ENCODE measurements around the gene TMEM255A.

The TMEM255A gene

GRCh38 chrX:120334151-120334550 lies 22.9 kb upstream of the TMEM255A start:
- Histone ChIP-seq H3K9me3 (ENCODE audit: control insufficient read depth, low read length) (peaks cover 12% of the 10 kb centered on the region), H3K27me3 (replicated peaks; ENCODE audit: control insufficient read depth, insufficient read depth, low read length, poor library complexity, severe bottlenecking) (no peaks in the 10 kb centered on the region), H3K4me3 (ENCODE audit: insufficient read depth, low read depth, low read length, poor library complexity, severe bottlenecking) (no peak overlapping the region), H3K36me3 (ENCODE audit: control insufficient read depth, insufficient read depth, low read length) (no peaks in the 10 kb centered on the region), H3K4me1 (ENCODE audit: control insufficient read depth, insufficient read depth, low read length, poor library complexity, severe bottlenecking) (no peaks in the 10 kb centered on the region), H3K27ac (ENCODE audit: insufficient read depth, low read length, poor library complexity, severe bottlenecking) (no peak overlapping the region)
- DNase-seq: no peak

DNA sequence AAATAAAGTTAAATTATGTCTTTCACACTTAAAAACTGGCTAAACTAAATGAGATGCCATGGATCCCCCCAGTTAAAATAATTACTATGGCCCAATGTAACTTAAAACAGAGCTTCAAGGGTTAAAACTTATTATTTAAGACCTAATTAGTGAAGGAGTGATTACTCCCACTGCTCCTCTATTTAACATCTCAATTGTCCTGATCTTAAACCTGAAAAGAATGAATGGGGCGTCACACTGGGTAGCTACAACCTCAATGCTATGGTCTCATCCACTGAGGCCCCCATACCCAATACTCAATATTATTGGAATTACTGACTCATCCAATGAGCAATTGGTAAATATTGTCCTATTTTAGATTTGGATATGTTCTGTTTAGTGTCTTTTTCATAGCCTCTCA lies 21.1 kb upstream of the TMEM255A start:
- H3K27ac ChIP-seq (ENCODE audit: insufficient read depth, low read length, poor library complexity, severe bottlenecking): no peak overlapping the region
- no peak overlapping the region for H3K4me3 ChIP-seq (ENCODE audit: insufficient read depth, low read depth, low read length, poor library complexity, severe bottlenecking)
- no peaks in the 10 kb centered on the region for H3K36me3 ChIP-seq (ENCODE audit: control insufficient read depth, insufficient read depth, low read length)
- no peak for DNase-seq
- no peaks in the 10 kb centered on the region for H3K27me3 ChIP-seq (replicated peaks; ENCODE audit: control insufficient read depth, insufficient read depth, low read length, poor library complexity, severe bottlenecking)
- no peaks in the 10 kb centered on the region for H3K4me1 ChIP-seq (ENCODE audit: control insufficient read depth, insufficient read depth, low read length, poor library complexity, severe bottlenecking)
- H3K9me3 ChIP-seq (ENCODE audit: control insufficient read depth, low read length): peaks cover 12% of the 10 kb centered on the region

- no peak overlapping the region for H3K4me3 ChIP-seq (ENCODE audit: insufficient read depth, low read depth, low read length, poor library complexity, severe bottlenecking)
- no peaks in the 10 kb centered on the region for H3K4me1 ChIP-seq (ENCODE audit: control insufficient read depth, insufficient read depth, low read length, poor library complexity, severe bottlenecking)
- no peak for DNase-seq
- H3K27me3 ChIP-seq (replicated peaks; ENCODE audit: control insufficient read depth, insufficient read depth, low read length, poor library complexity, severe bottlenecking): no peaks in the 10 kb centered on the region
- no peak overlapping the region for H3K27ac ChIP-seq (ENCODE audit: insufficient read depth, low read length, poor library complexity, severe bottlenecking)
- H3K9me3 ChIP-seq (ENCODE audit: control insufficient read depth, low read length): no peaks in the 10 kb centered on the region
- H3K36me3 ChIP-seq (ENCODE audit: control insufficient read depth, insufficient read depth, low read length): no peaks in the 10 kb centered on the region
These were observed 19.9 kb upstream of the TMEM255A start for GRCh38 chrX:120331116-120331515.

- H3K4me3 ChIP-seq (ENCODE audit: insufficient read depth, low read depth, low read length, poor library complexity, severe bottlenecking): no peak overlapping the region
- H3K27me3 ChIP-seq (replicated peaks; ENCODE audit: control insufficient read depth, insufficient read depth, low read length, poor library complexity, severe bottlenecking): peaks cover 3% of the 10 kb centered on the region
- H3K4me1 ChIP-seq (ENCODE audit: control insufficient read depth, insufficient read depth, low read length, poor library complexity, severe bottlenecking): no peaks in the 10 kb centered on the region
- H3K27ac ChIP-seq (ENCODE audit: insufficient read depth, low read length, poor library complexity, severe bottlenecking): no peak overlapping the region
- H3K9me3 ChIP-seq (ENCODE audit: control insufficient read depth, low read length): no peaks in the 10 kb centered on the region
- DNase-seq: no peak
- H3K36me3 ChIP-seq (ENCODE audit: control insufficient read depth, insufficient read depth, low read length): no peaks in the 10 kb centered on the region
These were observed 10.4 kb upstream of the TMEM255A start for GRCh38 chrX:120321520-120322281.

GRCh38 chrX:120318411-120318810 lies 7.2 kb upstream of the TMEM255A start:
- Histone ChIP-seq H3K9me3 (ENCODE audit: control insufficient read depth, low read length) (no peaks in the 10 kb centered on the region), H3K27me3 (replicated peaks; ENCODE audit: control insufficient read depth, insufficient read depth, low read length, poor library complexity, severe bottlenecking) (peaks cover 4% of the 10 kb centered on the region), H3K27ac (ENCODE audit: insufficient read depth, low read length, poor library complexity, severe bottlenecking) (no peak overlapping the region), H3K36me3 (ENCODE audit: control insufficient read depth, insufficient read depth, low read length) (no peaks in the 10 kb centered on the region), H3K4me1 (ENCODE audit: control insufficient read depth, insufficient read depth, low read length, poor library complexity, severe bottlenecking) (no peaks in the 10 kb centered on the region), H3K4me3 (ENCODE audit: insufficient read depth, low read depth, low read length, poor library complexity, severe bottlenecking) (no peak overlapping the region)
- DNase-seq: no peak

DNA sequence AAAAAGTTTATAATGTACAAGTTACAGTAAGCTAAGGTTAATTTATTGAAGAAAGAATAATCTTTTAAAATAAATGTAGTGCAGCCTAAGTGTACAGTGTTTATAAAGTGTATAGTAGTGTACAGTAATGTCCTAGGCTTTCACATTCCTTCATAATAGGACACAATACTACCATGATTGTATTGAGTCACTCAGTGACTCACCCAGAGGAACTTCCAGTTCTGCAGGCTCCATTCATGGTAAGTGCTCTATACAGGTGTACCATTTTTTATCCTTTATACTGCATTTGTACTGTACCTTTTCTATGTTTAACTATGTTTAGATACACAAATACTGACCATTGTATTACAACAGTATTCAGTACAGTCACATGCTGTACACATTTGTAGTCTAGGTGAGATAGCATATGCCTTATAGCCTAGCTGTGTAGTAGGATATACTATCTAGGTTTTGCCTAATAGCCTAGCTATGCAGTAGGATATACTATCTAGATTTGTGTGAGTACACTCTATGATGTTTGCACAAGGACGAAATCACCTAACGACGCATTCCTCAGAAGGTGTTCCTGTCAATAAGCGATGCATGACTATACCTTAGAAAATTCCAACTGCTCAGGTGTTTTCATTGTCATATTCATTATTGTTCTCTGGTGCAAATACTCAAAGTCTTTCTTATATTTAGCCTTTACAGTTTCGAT lies 5.5 kb upstream of the TMEM255A start:
- no peaks in the 10 kb centered on the region for H3K36me3 ChIP-seq (ENCODE audit: control insufficient read depth, insufficient read depth, low read length)
- peaks cover 4% of the 10 kb centered on the region for H3K27me3 ChIP-seq (replicated peaks; ENCODE audit: control insufficient read depth, insufficient read depth, low read length, poor library complexity, severe bottlenecking)
- H3K4me3 ChIP-seq (ENCODE audit: insufficient read depth, low read depth, low read length, poor library complexity, severe bottlenecking): no peak overlapping the region
- H3K9me3 ChIP-seq (ENCODE audit: control insufficient read depth, low read length): no peaks in the 10 kb centered on the region
- H3K4me1 ChIP-seq (ENCODE audit: control insufficient read depth, insufficient read depth, low read length, poor library complexity, severe bottlenecking): no peaks in the 10 kb centered on the region
- DNase-seq: no peak
- no peak overlapping the region for H3K27ac ChIP-seq (ENCODE audit: insufficient read depth, low read length, poor library complexity, severe bottlenecking)

GRCh38 chrX:120315776-120316175 lies 4.5 kb upstream of the TMEM255A start:
- no peak for DNase-seq
- H3K4me1 ChIP-seq (ENCODE audit: control insufficient read depth, insufficient read depth, low read length, poor library complexity, severe bottlenecking): peaks cover 4% of the 10 kb centered on the region
- no peaks in the 10 kb centered on the region for H3K36me3 ChIP-seq (ENCODE audit: control insufficient read depth, insufficient read depth, low read length)
- peaks cover 4% of the 10 kb centered on the region for H3K27me3 ChIP-seq (replicated peaks; ENCODE audit: control insufficient read depth, insufficient read depth, low read length, poor library complexity, severe bottlenecking)
- no peak overlapping the region for H3K4me3 ChIP-seq (ENCODE audit: insufficient read depth, low read depth, low read length, poor library complexity, severe bottlenecking)
- no peak overlapping the region for H3K27ac ChIP-seq (ENCODE audit: insufficient read depth, low read length, poor library complexity, severe bottlenecking)
- H3K9me3 ChIP-seq (ENCODE audit: control insufficient read depth, low read length): no peaks in the 10 kb centered on the region

GRCh38 chrX:120311727-120312063 lies 434 bp upstream of the TMEM255A start:
- H3K36me3 ChIP-seq (ENCODE audit: control insufficient read depth, insufficient read depth, low read length): no peaks in the 10 kb centered on the region
- DNase-seq: no peak
- H3K4me3 ChIP-seq (ENCODE audit: insufficient read depth, low read depth, low read length, poor library complexity, severe bottlenecking): no peak overlapping the region
- no peak overlapping the region for H3K27ac ChIP-seq (ENCODE audit: insufficient read depth, low read length, poor library complexity, severe bottlenecking)
- peaks cover 10% of the 10 kb centered on the region for H3K4me1 ChIP-seq (ENCODE audit: control insufficient read depth, insufficient read depth, low read length, poor library complexity, severe bottlenecking)
- peaks cover 1% of the 10 kb centered on the region for H3K27me3 ChIP-seq (replicated peaks; ENCODE audit: control insufficient read depth, insufficient read depth, low read length, poor library complexity, severe bottlenecking)
- no peaks in the 10 kb centered on the region for H3K9me3 ChIP-seq (ENCODE audit: control insufficient read depth, low read length)

GRCh38 chrX:120309873-120310705 lies 1.2 kb downstream of the TMEM255A start:
- DNase-seq: no peak
- H3K27me3 ChIP-seq (replicated peaks; ENCODE audit: control insufficient read depth, insufficient read depth, low read length, poor library complexity, severe bottlenecking): no peaks in the 10 kb centered on the region
- H3K9me3 ChIP-seq (ENCODE audit: control insufficient read depth, low read length): no peaks in the 10 kb centered on the region
- no peaks in the 10 kb centered on the region for H3K36me3 ChIP-seq (ENCODE audit: control insufficient read depth, insufficient read depth, low read length)
- no peak overlapping the region for H3K27ac ChIP-seq (ENCODE audit: insufficient read depth, low read length, poor library complexity, severe bottlenecking)
- peak overlapping the region; percentile 44 for H3K4me3 ChIP-seq (ENCODE audit: insufficient read depth, low read depth, low read length, poor library complexity, severe bottlenecking)
- H3K4me1 ChIP-seq (ENCODE audit: control insufficient read depth, insufficient read depth, low read length, poor library complexity, severe bottlenecking): peaks cover 10% of the 10 kb centered on the region

Measured in effector memory CD4-positive, alpha-beta T cell (primary cell).